K562 (cell line): ENCODE data around the gene PLEKHM3. TPM values are rescaled to one million over a fixed set of nuclear protein-coding genes. Genes with fewer than 3 reads are reported as not detected.

ENCODE experiments used
- BRF1 ChIP-seq: IDR thresholded peaks from 3 replicates; pipeline ENCODE4 v1.6.1; 2011; ENCODE audit warnings: borderline replicate concordance, mild to moderate bottlenecking; ENCODE audit not compliant: insufficient read length; ENCODE audit errors: extremely low read depth
- CBX8 ChIP-seq: fragments of 200-600 bp; sonication (generic); IDR thresholded peaks from 2 replicates; pipeline ENCODE4 v1.6.1; 2012; ENCODE audit warnings: borderline replicate concordance, mixed run types, low read depth, mild to moderate bottlenecking, moderate library complexity, mixed read lengths, low read length, control low read depth, inconsistent platforms; ENCODE audit not compliant: poor library complexity, severe bottlenecking; ENCODE audit errors: extremely low read depth
- MYC ChIP-seq, 2 experiments: fragments of 250-450 bp in 1 of 2; sonication (Bioruptor Pico) in 1 of 2; IDR thresholded peaks; 2 replicates each; pipeline versions ENCODE4 v1.5.1 to v1.6.1; 2012 to 2021; ENCODE audit warnings: low read depth in 2 of 2, borderline replicate concordance in 1 of 2, improper control_type of control experiment in 1 of 2, low read length in 1 of 2, mild to moderate bottlenecking in 1 of 2, moderate library complexity in 1 of 2
- NCOR1 ChIP-seq: fragments of 450-650 bp; IDR thresholded peaks from 2 replicates; pipeline ENCODE4 v1.6.1; 2016; ENCODE audit warnings: mild to moderate bottlenecking, moderate library complexity
- PCBP1 ChIP-seq: fragments of 200-400 bp; formaldehyde crosslinking; IDR thresholded peaks from 2 replicates; pipeline ENCODE4 v1.6.1; 2018; ENCODE audit warnings: mild to moderate bottlenecking, low read depth, low read length; ENCODE audit not compliant: poor library complexity, severe bottlenecking
- POLR3A ChIP-seq: IDR thresholded peaks from 2 replicates; pipeline ENCODE4 v1.6.1; 2011; ENCODE audit warnings: borderline replicate concordance, mild to moderate bottlenecking, moderate library complexity; ENCODE audit not compliant: insufficient read length, insufficient read depth; ENCODE audit errors: extremely low read depth
- TAF15 ChIP-seq: fragments of 200-400 bp; formaldehyde crosslinking; IDR thresholded peaks from 2 replicates; pipeline ENCODE4 v1.6.1; 2017; ENCODE audit warnings: mild to moderate bottlenecking, low read depth, low read length, moderate library complexity
- ZBTB49 ChIP-seq: sonication (generic); formaldehyde crosslinking; IDR thresholded peaks from 2 replicates; pipeline ENCODE4 v1.8.0; 2022; ENCODE audit warnings: missing genetic modification reagents, mild to moderate bottlenecking, borderline replicate concordance
- ZNF263 ChIP-seq: sonication (generic); formaldehyde crosslinking; IDR thresholded peaks from 2 replicates; pipeline ENCODE4 v1.8.0; 2022; ENCODE audit warnings: mild to moderate bottlenecking, missing genetic modification reagents, borderline replicate concordance
- ZNF696 ChIP-seq: fragments of 250-450 bp; sonication (Bioruptor Pico); conservative IDR thresholded peaks from 2 replicates; pipeline ENCODE4 v1.4.0; 2020; ENCODE audit warnings: mild to moderate bottlenecking, moderate library complexity
- polyA plus RNA-seq, 8 experiments: library from polyadenylated mRNA; depleted of rRNA in 4 of 8; stranded (reverse) in 5 of 8; unstranded in 3 of 8; fragments of >200 nt; fragmentation: Nextera tagmentation in 2 of 8; fragmentation: Illumina TruSeq in 1 of 8; extraction: Ambion mirVana in 2 of 8; extraction: Trizol in 1 of 8; gene quantifications; 2 replicates each; pipeline versions ENCODE4 v1.2.1 to v1.2.3, GENCODE V29; 2011 to 2014; ENCODE audit warnings: inconsistent platforms in 1 of 8, missing spikeins in 1 of 8
- total RNA-seq, 7 experiments: library from RNA; depleted of rRNA in 6 of 7; stranded (reverse); fragments of >200 nt in 6 of 7; fragmentation: Illumina TruSeq in 2 of 7; extraction: Trizol in 2 of 7; gene quantifications; 2 replicates each; pipeline versions ENCODE4 v1.2.1 to v1.2.3, GENCODE V29; 2011 to 2021; ENCODE audit warnings: low replicate concordance in 1 of 7

PLEKHM3 gene
- total and polyA plus RNA-seq, 9 of the 15 experiments (the other 6 are each of a cell fraction or from before 2014, with no cell fraction given): 0.24 to 1.6 (median 1.0) TPM

- TF ChIP-seq ZNF263 (CRISPR knock-in tag) (no peak), ZNF696 (CRISPR knock-in tag) (peak; percentile 95), MYC (IDR thresholded peaks at IDR 0.05; ENCODE audit: low read depth, low read length) (no peak), MYC (CRISPR knock-in tag; IDR thresholded peaks at IDR 0.05; ENCODE audit: borderline replicate concordance, low read depth) (peak; percentile 99), TAF15 (no peak), POLR3A (no peak), CBX8 (no peak), NCOR1 (peak; percentile 27), BRF1 (no peak), ZBTB49 (no peak), PCBP1 (no peak)
These were observed 253.1 kb downstream of the PLEKHM3 start (continued) for GRCh38 chr2:207772081-207772843.
